ENCODE results near the gene KCNJ15.

DNA sequence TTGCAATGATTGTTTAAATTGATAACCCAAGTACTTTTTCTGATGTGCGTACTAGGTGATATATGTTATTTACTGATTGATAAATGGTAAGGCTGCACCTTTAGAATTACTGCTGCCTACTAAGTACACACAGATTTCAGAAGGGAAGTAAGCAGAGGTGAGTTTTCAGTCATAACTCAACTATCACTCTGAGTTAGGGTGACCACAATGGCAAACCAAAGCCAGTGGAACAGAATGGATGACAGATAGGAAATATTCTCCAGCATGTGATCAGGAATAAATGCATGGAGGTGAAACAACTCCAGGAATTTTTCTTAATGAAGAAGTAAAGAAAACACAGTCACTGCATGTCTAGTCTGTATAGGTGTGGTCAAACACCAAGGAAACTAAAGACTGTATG, 7.5 kb upstream of the KCNJ15 start:
- TF ChIP-seq POLR2A (IDR thresholded peaks at IDR 0.05) = no peak
- TF ChIP-seq, protein P1, sequence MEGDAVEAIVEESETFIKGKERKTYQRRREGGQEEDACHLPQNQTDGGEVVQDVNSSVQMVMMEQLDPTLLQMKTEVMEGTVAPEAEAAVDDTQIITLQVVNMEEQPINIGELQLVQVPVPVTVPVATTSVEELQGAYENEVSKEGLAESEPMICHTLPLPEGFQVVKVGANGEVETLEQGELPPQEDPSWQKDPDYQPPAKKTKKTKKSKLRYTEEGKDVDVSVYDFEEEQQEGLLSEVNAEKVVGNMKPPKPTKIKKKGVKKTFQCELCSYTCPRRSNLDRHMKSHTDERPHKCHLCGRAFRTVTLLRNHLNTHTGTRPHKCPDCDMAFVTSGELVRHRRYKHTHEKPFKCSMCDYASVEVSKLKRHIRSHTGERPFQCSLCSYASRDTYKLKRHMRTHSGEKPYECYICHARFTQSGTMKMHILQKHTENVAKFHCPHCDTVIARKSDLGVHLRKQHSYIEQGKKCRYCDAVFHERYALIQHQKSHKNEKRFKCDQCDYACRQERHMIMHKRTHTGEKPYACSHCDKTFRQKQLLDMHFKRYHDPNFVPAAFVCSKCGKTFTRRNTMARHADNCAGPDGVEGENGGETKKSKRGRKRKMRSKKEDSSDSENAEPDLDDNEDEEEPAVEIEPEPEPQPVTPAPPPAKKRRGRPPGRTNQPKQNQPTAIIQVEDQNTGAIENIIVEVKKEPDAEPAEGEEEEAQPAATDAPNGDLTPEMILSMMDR (IDR thresholded peaks at IDR 0.05) = no peak

Data from ovary (tissue), 3 donors.